ENCODE measurements around the gene SPATA31C1.

GRCh38 chr9:87884578-87885459 is 32.9 kb upstream of the SPATA31C1 start:
- TF ChIP-seq CTCF (conservative IDR thresholded peaks at IDR 0.05) (no peak), ZFX (IDR thresholded peaks at IDR 0.05) (no peak)
